ENCODE measurements around the gene UROD.
A peak's percentile ranks its signal among the peaks of the same experiment; 100 is the strongest.

UROD gene

DNA sequence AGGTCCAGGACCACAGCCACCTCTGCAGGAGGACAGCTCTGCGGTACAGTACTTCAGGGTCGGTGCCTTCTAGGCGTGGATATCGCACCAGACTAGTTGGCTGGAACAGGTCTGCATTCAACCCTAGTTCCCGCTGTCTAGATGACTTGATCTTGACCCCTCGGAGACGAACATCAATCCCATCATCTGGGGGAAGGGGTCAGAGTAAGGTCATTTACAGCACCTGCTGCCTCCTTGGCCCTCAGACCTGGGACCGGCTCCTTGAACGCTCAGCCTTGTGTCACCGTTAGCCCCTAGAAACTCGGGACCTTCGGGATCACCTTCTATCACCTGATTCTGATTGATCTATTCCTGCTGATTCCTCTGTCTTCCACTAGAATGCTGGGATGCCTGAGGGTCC is 3.5 kb upstream of the UROD start:
- DNase-seq (ENCODE audit: low spot score): no peak

DNA sequence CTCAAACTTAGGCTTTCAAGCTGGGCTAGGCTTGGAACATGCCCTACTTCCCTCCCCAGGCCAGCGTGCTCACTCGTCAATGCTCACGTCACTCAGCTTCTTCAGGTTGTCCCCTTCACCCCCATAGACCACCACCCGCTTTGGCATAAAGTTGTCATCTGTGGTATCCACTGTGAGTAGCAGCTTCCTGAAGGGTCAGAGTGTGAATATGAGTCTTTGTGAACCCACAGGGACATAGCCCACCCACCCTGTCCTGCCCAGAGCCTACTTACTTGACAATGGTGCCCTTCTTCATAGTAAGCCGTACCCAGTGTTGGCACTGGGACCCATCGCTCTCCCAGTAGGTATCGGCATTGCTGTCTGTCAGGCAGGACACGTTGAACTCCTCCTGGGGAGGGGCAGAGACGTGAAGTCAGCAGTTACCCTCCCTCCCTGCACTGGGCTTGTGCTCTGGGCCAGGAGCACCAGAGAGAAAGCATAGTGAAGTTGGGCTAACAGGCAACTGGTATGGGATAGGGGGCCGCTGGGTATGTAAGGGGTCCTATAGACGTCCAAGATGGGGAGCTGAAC is 2.7 kb upstream of the UROD start:
- DNase-seq (ENCODE audit: low spot score): no peak

DNA sequence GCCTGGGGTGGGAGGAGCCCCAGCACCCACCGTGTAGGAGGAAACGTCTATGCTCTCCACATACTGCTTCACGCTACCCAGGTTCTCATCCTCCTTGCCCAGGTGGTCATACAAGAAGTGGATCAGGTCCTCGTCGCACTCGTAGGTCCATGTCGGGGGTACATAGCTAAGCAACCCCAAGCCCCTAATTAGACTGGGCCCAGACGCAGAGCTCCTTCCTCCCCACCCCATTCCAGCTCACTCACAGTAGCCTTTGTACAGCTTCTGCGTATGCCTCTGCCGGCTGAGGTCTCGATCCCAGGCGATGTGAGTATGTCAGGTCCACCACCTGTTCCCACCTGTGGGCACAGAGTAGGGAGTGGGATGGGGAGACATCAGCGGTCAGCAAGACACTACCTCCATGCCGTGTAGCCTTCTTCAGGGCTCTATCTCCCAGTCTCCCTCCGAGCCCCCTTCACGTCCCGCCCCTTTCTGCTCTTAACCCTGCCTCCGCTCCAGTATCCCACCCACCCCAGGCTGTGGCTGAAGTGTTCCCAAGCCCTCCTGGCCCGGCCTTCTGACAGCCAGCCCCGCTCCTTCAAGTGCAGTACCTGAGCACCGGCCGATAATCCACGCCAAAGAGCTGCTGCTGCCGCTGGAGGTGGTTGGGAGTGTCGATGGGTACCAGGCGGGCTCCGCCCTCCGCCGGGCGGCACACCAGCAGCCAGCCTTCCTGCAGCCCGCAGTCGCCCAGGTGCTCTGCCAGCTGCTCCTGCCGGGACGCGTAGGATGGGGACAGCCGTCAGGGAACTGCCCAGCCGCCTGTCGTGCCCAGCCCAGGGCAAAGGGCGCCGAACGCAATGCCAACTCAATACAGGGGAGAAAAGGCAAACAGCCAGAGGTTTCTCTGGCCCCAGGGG is 1.8 kb upstream of the UROD start:
- no peak for DNase-seq (ENCODE audit: low spot score)

DNA sequence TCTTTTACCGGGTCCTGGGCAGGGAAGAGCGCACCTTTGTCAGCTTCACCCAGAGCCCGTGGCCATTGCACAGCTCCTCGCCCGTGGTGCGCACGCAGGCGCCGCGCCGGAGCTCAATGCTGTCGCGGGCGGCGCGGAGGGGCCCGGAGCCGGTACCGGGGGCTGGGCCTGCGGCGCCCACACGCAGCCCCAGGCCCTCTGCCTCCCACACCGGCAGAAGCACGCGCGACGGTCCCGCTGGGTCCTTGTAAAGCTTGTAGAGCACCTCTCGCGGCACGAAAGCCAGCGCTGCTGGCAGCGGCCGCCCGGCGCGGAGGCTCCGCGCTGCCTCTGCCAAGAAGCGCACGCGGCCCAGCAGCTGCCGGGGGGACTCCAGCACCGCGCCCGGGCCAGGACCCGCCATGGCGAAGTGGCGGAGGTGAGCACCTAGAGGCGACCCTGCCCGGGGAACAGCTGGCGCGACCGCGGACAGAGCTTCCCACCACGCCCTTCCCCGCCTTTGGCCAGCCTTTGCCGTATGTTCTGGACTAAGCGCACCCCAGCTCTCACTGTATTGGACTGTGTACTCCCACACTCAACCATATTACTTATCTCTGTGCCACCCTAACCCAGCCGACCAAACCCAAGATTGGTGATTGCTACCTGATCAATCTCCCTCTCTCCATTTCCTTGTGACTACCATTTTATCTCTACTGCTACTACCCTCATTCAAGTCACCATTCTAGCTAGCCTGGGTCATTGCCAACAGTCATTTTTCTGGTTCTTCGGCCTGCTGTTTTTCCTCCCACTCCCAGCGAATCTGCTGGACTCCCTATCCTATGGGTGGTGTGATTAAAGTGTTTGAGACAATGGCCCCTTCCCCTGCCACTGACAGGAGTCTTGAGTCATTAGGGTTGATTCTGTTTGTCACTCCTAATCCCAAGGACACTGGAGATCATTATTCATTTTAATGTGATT is 921 bp upstream of the UROD start, which contains the start of gene HECTD3:
Gene HECTD3 (minus strand): TSS at position 470 of the 957 bp plus-strand sequence. CDS start 67 bp downstream, at position 403.
- peak; percentile 84 for DNase-seq (ENCODE audit: low spot score)

DNA sequence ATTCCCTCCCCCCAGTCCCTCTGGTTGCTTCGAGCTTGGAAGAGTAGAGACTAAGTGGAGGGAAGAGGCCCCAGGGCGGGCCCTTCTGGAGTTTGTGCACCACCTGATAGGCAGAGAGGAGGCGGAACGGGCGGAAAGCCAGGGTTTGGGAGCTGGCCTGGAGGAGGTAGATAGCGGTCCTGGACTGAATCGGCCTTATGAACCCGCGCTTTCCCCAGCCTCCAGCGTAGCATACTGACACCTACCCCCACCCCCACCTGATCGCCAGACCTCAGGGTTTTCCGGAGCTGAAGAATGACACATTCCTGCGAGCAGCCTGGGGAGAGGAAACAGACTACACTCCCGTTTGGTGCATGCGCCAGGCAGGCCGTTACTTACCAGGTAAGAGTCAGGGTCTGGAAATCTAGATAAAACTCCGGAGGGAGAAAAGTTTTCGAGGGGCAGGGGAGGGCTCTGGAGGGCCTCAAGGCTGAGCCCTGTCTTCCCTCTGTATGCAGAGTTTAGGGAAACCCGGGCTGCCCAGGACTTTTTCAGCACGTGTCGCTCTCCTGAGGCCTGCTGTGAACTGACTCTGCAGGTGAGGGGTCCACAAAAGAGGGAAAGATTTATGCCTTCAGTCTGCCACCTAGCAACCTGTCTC is 705 bp downstream of the UROD start:
- DNase-seq (ENCODE audit: low spot score): peak; percentile 50

DNA sequence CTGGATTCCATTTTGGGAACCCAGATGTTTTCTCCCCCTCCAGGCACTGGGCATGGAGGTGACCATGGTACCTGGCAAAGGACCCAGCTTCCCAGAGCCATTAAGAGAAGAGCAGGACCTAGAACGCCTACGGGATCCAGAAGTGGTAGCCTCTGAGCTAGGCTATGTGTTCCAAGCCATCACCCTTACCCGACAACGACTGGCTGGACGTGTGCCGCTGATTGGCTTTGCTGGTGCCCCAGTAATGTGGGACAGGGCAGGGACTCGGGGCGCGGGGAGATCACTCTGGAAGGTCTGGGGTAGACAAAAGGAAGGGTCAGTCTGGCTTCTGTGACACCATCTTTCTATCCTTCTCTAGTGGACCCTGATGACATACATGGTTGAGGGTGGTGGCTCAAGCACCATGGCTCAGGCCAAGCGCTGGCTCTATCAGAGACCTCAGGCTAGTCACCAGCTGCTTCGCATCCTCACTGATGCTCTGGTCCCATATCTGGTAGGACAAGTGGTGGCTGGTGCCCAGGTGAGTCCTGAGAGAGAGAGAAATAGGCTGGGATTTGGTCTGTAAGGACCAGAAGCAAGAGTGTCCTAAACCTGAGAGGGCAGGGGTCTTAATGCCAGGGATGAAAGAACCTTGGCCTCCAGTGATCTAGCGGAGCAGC is 1.6 kb downstream of the UROD start:
- DNase-seq (ENCODE audit: low spot score): no peak

DNA sequence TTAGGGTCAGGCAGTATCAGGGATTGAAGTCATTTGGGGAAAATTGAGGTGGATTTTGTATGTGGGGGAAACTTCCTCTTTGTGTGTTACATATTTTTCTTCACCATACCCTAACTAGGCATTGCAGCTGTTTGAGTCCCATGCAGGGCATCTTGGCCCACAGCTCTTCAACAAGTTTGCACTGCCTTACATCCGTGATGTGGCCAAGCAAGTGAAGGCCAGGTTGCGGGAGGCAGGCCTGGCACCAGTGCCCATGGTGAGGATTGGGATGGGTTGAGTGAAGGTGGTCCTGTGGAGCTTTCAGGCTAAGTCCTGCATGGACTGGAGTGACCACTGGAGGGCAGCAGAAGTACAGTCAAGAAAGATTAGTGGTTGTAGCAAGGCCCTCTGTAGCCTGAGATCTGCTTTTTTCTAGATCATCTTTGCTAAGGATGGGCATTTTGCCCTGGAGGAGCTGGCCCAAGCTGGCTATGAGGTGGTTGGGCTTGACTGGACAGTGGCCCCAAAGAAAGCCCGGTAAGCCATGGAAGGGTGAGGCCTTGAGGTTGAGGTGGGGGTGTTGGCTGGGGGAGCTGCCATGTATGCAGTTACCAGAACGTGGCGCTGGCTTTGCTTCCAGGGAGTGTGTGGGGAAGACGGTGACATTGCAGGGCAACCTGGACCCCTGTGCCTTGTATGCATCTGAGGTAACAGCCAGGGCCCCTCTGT is 2.4 kb downstream of the UROD start:
- DNase-seq (ENCODE audit: low spot score): peak; percentile 82

DNA sequence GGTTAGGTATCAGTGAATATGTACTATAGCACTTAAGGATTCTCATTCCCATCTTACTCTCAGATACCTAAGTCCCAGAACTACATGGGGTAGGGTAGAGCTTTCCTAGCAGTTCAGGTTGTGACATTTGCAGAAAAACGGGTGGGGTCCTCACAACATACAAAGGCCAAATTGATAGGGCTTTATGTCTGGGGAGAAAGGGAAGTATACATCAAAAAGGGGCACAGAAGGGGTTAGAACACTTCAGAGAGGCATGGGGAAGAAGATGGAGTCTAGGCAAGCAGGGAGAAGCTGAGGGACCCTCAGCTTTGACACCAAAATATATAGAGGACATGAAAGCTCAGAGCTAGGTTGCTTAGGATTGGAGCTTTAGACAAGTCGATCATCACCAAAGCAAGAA is 3.6 kb downstream of the UROD start:
- no peak for DNase-seq (ENCODE audit: low spot score)

DNA sequence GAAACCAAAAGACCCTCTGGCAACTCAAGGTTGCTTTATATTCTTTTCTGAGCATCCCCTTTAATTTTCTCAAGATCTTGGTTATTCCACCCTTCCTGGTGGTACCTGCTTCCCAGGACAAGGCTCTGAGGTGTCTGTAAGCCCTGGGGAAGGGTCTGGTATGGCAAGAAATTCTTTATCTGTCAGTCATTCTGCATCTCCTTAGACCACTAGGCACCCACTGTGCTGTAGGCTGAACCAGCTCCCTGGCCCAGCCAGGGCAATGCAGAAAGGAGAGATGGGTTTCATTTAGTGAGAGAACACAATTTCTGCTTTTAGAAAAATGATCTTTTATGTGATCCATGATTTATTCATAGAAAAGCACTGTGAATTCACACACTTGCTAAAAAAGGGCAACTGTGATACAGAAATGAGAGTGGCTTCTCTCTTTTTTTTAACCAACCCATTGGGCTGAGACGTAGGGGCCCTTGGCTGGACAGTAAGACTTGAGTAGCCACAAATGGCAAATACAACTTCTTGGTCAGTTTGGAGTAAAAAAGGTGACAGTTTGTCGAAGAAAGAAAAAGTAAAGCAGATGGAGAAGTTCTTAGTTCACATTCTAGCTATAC is 4.1 kb downstream of the UROD start:
- DNase-seq (ENCODE audit: low spot score): no peak

DNA sequence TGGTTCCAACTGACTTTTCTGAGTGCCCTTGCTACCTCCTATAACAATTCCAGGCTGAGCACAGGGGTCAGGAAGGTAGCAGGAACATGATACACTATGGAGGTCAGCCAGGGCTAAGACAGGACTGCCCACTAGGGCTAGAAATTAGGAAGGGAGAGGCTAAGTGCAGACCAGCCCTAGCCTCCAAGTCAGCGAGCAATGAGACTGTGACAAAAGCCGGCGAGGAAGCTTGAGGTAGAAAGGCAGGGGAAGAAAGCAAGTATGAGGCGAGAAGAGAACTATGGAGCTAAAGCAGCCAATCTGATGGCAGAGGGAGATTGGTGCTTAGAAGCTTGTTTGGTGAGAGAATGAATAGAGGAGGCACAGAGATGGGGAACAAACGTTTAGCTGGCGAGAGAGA is 4.7 kb downstream of the UROD start:
- no peak for DNase-seq (ENCODE audit: low spot score)

DNA sequence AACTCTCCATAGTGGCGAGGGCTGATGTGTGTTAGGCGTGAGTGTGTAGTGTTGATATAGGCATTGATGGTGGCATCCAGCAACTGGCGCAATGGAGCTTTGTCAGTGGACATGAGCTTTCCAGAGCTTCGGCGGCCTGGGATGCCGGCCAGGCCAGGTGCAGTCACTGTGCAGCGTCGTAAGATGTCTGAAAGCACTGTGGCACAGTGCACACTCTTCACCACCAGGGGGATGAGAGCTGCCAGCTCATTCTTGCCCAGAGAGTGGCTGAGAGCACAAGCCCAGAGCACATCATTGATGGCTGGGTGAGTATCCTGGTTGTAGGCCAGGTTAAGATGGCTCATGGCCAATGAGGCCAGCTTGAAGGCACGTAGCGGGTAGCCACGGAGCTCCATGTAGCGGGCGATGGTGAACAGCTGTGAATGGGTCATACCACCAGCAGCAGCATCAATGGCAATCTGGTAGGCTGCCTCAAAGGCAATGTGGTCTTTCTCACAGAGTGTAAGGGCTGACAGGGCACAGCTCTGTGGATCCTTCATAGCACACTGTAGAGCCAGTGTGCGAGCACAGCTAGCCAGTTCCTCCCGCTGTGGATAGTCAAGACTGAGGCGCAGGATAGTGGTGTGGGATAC is 6.7 kb downstream of the UROD start:
- peak; percentile 49 for DNase-seq (ENCODE audit: low spot score)

DNA sequence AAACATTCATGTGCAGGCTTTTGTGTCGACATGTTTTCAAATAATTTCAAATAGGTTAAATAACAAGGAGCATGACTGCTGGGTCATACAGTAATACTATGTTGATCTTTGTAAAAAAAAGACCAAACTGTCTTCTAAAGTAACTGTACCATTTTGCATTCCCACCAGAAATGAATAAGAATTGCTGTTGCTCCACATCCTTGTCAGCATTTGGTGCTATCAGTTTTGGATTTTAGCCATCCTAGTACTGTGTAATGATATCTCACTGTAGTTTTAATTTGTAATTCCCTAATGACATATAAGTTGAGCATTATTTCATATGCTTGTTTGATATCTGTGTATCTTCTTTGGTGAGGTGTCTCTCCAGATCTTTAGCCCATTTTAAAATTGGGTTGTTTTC is 11.6 kb downstream of the UROD start:
- no peak for DNase-seq (ENCODE audit: low spot score)

DNA sequence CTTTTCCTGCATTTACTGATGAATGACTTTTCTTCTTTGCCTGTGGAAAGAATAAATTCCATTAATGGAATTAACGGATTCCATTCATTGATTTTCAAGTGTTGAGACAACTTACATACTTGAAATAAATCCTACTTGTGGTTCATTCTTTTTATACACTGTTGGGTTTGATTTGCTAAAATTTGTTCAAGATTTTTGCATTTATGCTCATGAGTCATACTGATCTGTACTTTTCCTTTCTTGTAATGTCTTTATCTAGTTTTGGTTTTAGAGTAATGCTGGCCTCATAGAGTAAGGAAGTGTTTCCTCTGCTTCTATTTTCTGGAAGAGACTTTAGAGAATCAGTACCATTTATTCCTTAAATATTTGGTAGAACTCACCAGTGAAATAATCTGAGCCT is 14.4 kb downstream of the UROD start:
- no peak for DNase-seq (ENCODE audit: low spot score)

DNA sequence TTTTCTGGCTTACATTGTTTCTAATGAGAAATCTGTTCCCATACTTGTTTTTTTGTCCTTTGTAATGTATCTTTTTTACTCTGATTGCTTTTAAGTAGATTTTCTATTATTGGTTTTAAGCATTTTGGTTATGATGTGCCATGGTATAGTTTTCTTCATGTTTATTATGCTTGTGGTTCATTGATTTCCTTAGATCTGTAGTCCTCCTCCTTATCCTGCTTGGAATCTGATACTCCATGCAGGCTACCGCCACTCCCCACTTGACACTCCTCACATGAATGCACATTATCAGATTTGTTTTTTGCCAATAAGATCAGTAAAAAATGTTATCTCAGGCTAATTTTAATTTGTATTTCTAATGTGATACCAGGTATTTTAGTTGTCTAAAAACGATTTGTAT is 20.8 kb downstream of the UROD start:
- no peak for DNase-seq (ENCODE audit: low spot score)

DNA sequence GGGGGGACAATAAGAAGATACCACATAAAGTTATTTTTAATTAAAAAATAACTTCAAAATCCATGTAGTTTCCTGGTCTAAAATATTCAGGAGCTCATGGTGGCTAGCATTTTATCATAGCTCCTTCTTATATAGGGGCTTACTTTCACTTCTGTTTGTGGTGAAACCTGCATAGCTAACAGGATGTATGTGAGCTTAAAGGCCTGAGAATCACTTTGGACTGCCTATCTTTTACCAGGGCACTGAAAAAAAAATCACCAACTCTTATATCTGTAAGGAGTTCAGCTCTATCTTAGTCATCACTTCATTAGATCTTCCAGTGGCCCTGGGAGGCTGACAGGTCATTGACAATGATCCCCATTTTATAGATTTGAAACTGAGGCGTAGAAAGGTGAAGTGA is 21.3 kb downstream of the UROD start:
- no peak for DNase-seq (ENCODE audit: low spot score)

DNA sequence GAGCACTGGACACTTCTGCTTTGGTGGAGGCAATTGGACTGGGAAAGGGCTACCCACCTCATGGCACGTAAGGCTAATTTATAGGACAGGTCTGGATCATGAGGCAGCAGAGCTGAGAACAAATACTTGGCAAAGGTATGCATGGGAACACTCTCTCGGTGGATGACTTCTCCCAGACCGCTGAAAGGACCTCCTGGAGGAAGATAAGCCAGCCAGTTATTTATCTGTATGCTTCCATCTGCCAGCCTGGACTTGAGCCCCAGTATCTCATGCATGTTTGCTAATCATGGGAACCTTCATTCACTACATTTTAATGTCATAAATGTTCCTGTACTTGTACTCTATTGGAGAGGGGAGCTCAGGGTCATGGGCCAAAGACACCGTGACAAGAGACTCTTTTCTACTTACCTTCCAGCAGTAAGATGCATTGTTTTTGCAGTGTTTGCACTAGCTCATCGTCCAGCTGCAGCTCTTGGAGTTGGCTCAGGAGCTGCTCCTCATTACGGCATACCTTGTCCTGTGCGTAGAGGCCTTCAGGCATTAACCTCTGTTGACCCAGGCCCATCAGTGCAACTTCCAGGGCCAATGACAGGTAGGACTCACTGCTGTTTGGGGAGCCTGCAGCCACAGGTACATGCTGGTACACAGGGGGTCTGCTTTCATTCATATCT is 23.7 kb downstream of the UROD start:
- no peak for DNase-seq (ENCODE audit: low spot score)

DNA sequence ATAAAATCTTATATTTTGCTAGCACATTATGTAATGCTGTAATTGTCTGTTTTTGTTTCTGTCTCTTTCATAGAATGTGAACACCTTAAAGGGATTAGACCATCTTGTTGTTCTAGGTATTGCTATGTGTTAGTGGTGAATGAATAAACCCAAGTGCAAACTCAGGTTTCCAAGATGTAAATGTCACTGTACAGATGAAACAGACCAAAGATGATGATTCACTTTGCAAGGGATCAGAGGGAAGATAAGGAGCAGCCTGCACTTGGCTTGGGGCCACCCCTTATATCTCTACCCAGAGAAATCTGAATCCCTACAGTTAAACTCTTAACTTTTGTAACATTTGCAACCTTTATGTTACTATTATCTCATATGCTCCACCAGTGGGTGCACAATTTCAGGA is 25.4 kb downstream of the UROD start:
- no peak for DNase-seq (ENCODE audit: low spot score)

DNA sequence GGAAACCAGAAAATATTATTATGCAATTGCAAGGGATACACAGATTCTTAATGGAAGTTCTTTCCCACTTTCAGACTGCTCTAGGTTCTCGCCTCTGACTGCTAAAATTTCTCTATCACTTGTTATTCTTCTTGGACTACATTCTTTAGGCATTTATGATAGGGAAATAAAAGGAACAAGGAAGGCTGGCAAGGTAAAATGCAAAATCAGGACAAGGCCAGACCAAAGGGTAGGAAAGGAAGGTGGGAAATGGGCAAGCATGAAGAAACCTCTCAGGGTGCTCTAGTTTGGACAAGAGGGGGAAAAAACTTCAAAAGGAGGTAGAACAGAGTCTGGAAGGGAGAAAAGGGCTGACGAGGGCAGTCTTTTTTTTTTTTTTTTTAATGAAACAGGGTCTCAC is 26.2 kb downstream of the UROD start:
- no peak for DNase-seq (ENCODE audit: low spot score)

DNA sequence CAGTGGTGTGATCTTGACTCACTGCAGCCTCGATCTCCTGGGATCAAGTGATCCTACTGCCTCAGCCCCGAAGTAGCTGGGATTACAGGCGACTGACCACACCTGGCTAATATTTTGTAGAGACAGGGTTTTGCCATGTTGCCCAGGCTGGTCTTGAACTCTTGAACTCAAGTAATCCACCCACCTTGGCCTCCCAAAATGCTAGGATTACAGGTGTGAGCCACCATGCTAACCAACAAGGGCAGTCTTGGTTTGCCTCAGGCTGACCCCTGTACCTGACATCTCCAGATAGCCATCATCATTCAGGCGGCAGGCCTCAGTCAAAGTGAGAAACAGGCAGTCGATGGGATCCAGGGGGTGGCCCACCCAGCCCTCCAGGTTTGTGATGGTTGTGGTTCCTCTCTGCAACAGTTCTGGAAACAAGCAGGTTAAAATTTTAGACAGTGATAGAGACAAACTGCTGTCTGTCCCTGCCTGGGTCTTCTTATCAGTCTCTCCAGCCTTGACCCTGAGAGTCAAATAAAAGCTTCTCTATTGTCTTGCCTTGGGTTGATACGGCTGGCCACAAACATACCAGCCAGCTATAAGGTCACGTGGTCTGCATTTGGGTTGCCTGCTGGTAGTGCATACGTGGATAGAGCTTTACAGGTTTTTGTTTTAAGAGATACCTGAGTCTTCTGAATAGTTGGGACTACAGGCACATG is 26.8 kb downstream of the UROD start:
- DNase-seq (ENCODE audit: low spot score): no peak

Data from putamen (tissue), 1 donor.